ENCODE results near the gene STON2.

Gene STON2

DNA sequence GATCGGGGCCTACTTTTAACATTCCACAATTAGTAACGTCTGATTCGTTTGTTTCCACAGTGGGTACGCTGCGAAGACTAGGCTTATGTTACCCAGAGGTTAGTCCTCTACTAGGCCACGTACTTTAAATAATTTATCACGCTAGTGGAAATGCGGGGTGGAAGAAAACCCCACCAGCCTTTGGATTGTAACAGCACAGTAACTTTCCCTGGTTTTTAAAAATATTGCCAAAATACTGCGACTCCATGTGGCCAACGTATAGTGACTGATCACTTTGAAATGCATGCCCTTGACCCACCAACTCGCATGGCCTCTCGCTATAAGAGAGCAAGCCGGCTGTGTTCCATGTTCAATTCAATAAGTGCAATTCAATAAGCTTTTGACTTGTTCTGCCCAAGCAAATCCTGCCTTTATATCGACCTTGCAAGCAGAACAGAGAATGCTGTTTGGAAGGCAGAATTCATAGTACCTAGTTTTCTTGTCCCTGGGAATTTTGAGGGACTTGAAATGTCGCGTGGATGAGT, 178.5 kb downstream of the STON2 start:
- Histone ChIP-seq H3F3A (ENCODE audit: insufficient read depth) (peaks cover 23% of the 10 kb centered on the region), H2AFZ (ENCODE audit: low read depth, low read length, severe bottlenecking) (peak overlapping the region; percentile 73), H3K4me2 (ENCODE audit: low read depth, low read length, poor library complexity, severe bottlenecking) (peak overlapping the region; percentile 55), H3K36me3 (ENCODE audit: low read length) (0 out of 2 replicates have a peak, but pooled peaks cover under 1% of the 10 kb centered on the region), H3K79me2 (ENCODE audit: insufficient read depth, low read length) (peaks cover 38% of the 10 kb centered on the region), H3K27me3 (ENCODE audit: low read length) (no peaks in the 10 kb centered on the region), H3K9ac (ENCODE audit: low read length) (peak overlapping the region; percentile 93), H3K4me3 (ENCODE audit: insufficient read depth, low read length, poor library complexity, severe bottlenecking) (peak overlapping the region; percentile 61), H4K20me1 (ENCODE audit: low read depth, low read length) (no peaks in the 10 kb centered on the region), H3K27ac (ENCODE audit: low read depth, low read length) (peak overlapping the region; percentile 81), H3K9me3 (ENCODE audit: insufficient read depth, low read length) (no peaks in the 10 kb centered on the region), H3K9me2 (replicated peaks; ENCODE audit: insufficient read depth, low read length) (no peaks in the 10 kb centered on the region)
- no peak for TF ChIP-seq EZH2phosphoT487 (conservative IDR thresholded peaks at IDR 0.05; ENCODE audit: low read length)
- TF ChIP-seq, protein P1, sequence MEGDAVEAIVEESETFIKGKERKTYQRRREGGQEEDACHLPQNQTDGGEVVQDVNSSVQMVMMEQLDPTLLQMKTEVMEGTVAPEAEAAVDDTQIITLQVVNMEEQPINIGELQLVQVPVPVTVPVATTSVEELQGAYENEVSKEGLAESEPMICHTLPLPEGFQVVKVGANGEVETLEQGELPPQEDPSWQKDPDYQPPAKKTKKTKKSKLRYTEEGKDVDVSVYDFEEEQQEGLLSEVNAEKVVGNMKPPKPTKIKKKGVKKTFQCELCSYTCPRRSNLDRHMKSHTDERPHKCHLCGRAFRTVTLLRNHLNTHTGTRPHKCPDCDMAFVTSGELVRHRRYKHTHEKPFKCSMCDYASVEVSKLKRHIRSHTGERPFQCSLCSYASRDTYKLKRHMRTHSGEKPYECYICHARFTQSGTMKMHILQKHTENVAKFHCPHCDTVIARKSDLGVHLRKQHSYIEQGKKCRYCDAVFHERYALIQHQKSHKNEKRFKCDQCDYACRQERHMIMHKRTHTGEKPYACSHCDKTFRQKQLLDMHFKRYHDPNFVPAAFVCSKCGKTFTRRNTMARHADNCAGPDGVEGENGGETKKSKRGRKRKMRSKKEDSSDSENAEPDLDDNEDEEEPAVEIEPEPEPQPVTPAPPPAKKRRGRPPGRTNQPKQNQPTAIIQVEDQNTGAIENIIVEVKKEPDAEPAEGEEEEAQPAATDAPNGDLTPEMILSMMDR (IDR thresholded peaks at IDR 0.05; ENCODE audit: insufficient read depth, low read length, poor library complexity, severe bottlenecking), result no peak

DNA sequence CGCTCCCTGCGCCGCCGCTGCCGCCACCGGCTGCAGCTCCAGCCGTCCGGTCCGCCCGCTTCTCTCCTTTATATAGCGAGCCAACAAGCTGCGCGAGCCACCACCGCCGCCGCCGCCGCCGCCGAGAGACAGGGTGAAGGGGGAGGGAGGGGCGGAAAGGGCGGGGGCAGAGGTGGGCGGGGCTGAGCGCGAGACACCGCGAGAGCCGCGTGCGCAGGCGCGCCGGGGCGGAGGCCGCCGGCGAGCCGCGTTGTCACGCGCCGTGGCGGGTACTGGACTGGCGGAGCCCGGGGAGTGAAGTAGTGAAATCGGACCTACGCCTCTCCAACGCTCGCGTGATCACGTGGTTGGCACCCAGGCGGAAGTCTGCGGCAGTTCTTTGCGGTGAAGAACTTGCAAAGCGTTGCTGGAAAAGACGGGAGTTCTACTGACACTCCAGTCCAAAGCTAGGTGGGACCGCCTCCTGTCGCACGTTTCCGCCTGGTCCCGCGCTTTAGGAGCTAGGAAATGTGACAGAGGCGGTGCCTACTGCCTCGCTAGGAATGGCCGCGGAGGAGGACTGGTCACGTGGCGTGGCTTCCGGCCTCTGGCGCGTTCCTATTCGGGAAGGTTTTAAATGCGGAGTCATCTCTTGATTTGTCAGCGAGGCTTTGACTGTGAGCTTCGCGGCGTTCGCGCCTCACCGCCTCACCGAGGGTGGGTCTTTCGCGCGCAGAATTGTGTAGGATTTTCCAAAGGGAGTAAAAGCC, 179.1 kb downstream of the STON2 start, which contains the start of gene GTF2A1:
Gene GTF2A1, minus strand, starts transcription at position 130 of the 749 bp plus-strand sequence. CDS start 441 bp downstream, outside the sequence.
- Histone ChIP-seq H3K27ac (ENCODE audit: low read depth, low read length) (peak within 1 kb of the TSS; percentile 89), H3K4me2 (ENCODE audit: low read depth, low read length, poor library complexity, severe bottlenecking) (peak within 1 kb of the TSS; percentile 99), H3K9me2 (replicated peaks; ENCODE audit: insufficient read depth, low read length) (no peaks in the 10 kb centered on the region), H3K4me3 (ENCODE audit: insufficient read depth, low read length, poor library complexity, severe bottlenecking) (peak within 1 kb of the TSS; percentile 97), H3K9me3 (ENCODE audit: insufficient read depth, low read length) (no peaks in the 10 kb centered on the region), H3F3A (ENCODE audit: insufficient read depth) (peaks cover 23% of the 10 kb centered on the region), H4K20me1 (ENCODE audit: low read depth, low read length) (no peaks in the 10 kb centered on the region), H3K36me3 (ENCODE audit: low read length) (peaks cover 5% of the 10 kb centered on the region; the same call in 1 of the 2 replicates), H2AFZ (ENCODE audit: low read depth, low read length, severe bottlenecking) (peak within 1 kb of the TSS; percentile 73), H3K79me2 (ENCODE audit: insufficient read depth, low read length) (peaks cover 44% of the 10 kb centered on the region), H3K9ac (ENCODE audit: low read length) (peak within 1 kb of the TSS; percentile 93), H3K27me3 (ENCODE audit: low read length) (no peaks in the 10 kb centered on the region)
- TF ChIP-seq, protein P1 (IDR thresholded peaks at IDR 0.05; ENCODE audit: insufficient read depth, low read length, poor library complexity, severe bottlenecking), result no peak
- no peak for TF ChIP-seq EZH2phosphoT487 (conservative IDR thresholded peaks at IDR 0.05; ENCODE audit: low read length)

DNA sequence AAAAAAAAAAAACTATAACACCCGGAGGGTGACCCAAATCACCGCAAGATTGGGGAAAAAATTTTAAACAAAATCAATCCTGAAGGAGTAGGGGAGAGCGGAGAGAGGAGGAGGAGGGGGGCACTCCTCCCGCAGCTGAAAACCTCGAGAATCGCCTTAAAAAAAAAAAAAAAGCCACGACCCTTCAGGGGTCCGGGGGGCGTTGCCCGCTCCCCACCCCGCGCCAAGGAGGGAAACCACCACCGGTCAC, 179.6 kb downstream of the STON2 start:
- Histone ChIP-seq H3F3A (ENCODE audit: insufficient read depth) (peaks cover 23% of the 10 kb centered on the region), H3K27ac (ENCODE audit: low read depth, low read length) (peak overlapping the region; percentile 87), H2AFZ (ENCODE audit: low read depth, low read length, severe bottlenecking) (no peak overlapping the region), H4K20me1 (ENCODE audit: low read depth, low read length) (no peaks in the 10 kb centered on the region), H3K27me3 (ENCODE audit: low read length) (no peaks in the 10 kb centered on the region), H3K4me2 (ENCODE audit: low read depth, low read length, poor library complexity, severe bottlenecking) (peak overlapping the region; percentile 68), H3K9me3 (ENCODE audit: insufficient read depth, low read length) (no peaks in the 10 kb centered on the region), H3K36me3 (ENCODE audit: low read length) (peaks cover 7% of the 10 kb centered on the region; the same call in 1 of the 2 replicates), H3K79me2 (ENCODE audit: insufficient read depth, low read length) (peaks cover 49% of the 10 kb centered on the region), H3K9ac (ENCODE audit: low read length) (peak overlapping the region; percentile 93), H3K4me3 (ENCODE audit: insufficient read depth, low read length, poor library complexity, severe bottlenecking) (peak overlapping the region; percentile 97), H3K9me2 (replicated peaks; ENCODE audit: insufficient read depth, low read length) (no peaks in the 10 kb centered on the region)
- TF ChIP-seq, protein P1 (IDR thresholded peaks at IDR 0.05; ENCODE audit: insufficient read depth, low read length, poor library complexity, severe bottlenecking), result no peak
- no peak for TF ChIP-seq EZH2phosphoT487 (conservative IDR thresholded peaks at IDR 0.05; ENCODE audit: low read length)
